SK-N-SH treated with all-trans-retinoic acid at 6 μM for 48 hours (cell line): ENCODE data around the gene KRTCAP2.

ENCODE experiments used
- ARNTL ChIP-seq: fragments of 450-650 bp; formaldehyde crosslinking; IDR thresholded peaks from 2 replicates; pipeline ENCODE4 v1.5.0; 2020; ENCODE audit warnings: low read depth, mild to moderate bottlenecking, moderate library complexity, borderline replicate concordance
- GLIS3 ChIP-seq: fragments of 250-450 bp; sonication (Bioruptor Pico); IDR thresholded peaks from 2 replicates; pipeline ENCODE4 v1.5.0; 2020; ENCODE audit warnings: mild to moderate bottlenecking, moderate library complexity
- PPARA ChIP-seq: fragments of 250-450 bp; sonication (Bioruptor Pico); IDR thresholded peaks from 2 replicates; pipeline ENCODE4 v1.5.0; 2020; ENCODE audit warnings: mild to moderate bottlenecking, borderline replicate concordance
- RARB ChIP-seq: fragments of 250-450 bp; sonication (Bioruptor Pico); IDR thresholded peaks from 2 replicates; pipeline ENCODE4 v1.8.0; 2021; ENCODE audit warnings: mild to moderate bottlenecking, moderate library complexity
- TOX ChIP-seq: fragments of 250-450 bp; sonication (Bioruptor Pico); IDR thresholded peaks from 2 replicates; pipeline ENCODE4 v1.8.0; 2021; ENCODE audit warnings: mild to moderate bottlenecking, moderate library complexity, borderline replicate concordance
- ZC3H10 ChIP-seq: fragments of 250-450 bp; sonication (Bioruptor Pico); IDR thresholded peaks from 2 replicates; pipeline ENCODE4 v1.5.1; 2021; ENCODE audit warnings: mild to moderate bottlenecking, moderate library complexity
- ZFP30 ChIP-seq: fragments of 450-650 bp; formaldehyde crosslinking; IDR thresholded peaks from 2 replicates; pipeline ENCODE4 v1.5.0; 2022; ENCODE audit warnings: mild to moderate bottlenecking, moderate library complexity
- ZNF70 ChIP-seq: fragments of 450-650 bp; formaldehyde crosslinking; IDR thresholded peaks from 2 replicates; pipeline ENCODE4 v1.5.0; 2020; ENCODE audit warnings: mild to moderate bottlenecking, moderate library complexity
- TF ChIP-seq, protein P1 (sequence below): fragments of 250-450 bp; sonication (Bioruptor Pico); IDR thresholded peaks from 2 replicates; pipeline ENCODE4 v1.5.0; 2020; ENCODE audit warnings: mild to moderate bottlenecking, moderate library complexity
- TF ChIP-seq, protein P2 (sequence below): fragments of 250-450 bp; sonication (Bioruptor Pico); IDR thresholded peaks from 2 replicates; pipeline ENCODE4 v1.5.1; 2021; ENCODE audit warnings: mild to moderate bottlenecking, moderate library complexity
- TF ChIP-seq, protein P3 (sequence below): fragments of 250-450 bp; sonication (Bioruptor Pico); IDR thresholded peaks from 2 replicates; pipeline ENCODE4 v1.8.0; 2021; ENCODE audit warnings: low read depth, mild to moderate bottlenecking, moderate library complexity, borderline replicate concordance
- TF ChIP-seq, protein P4 (sequence below): fragments of 250-450 bp; sonication (Bioruptor Pico); IDR thresholded peaks from 2 replicates; pipeline ENCODE4 v1.8.0; 2020; ENCODE audit warnings: mild to moderate bottlenecking, moderate library complexity, borderline replicate concordance

DNA sequence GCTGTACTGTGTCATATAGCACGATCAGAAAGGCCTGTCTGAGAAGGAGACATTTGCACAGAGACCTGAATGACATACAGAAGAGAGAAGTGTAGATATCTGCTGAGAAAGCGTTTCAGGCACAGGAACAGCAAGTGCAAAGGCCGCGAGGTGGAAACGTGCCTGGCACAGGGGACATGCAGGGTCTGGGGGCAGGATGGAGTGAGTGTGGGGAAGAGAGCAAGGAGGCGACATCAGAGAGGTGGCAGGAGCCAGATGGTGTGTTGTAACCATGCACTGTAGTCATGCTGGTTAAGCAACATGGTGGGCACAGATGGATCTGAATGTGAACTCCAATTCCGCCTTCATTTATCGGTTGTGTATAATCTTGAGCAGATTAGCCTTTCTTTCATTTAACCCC lies 13.0 kb downstream of the KRTCAP2 start:
- TF ChIP-seq, protein P1, sequence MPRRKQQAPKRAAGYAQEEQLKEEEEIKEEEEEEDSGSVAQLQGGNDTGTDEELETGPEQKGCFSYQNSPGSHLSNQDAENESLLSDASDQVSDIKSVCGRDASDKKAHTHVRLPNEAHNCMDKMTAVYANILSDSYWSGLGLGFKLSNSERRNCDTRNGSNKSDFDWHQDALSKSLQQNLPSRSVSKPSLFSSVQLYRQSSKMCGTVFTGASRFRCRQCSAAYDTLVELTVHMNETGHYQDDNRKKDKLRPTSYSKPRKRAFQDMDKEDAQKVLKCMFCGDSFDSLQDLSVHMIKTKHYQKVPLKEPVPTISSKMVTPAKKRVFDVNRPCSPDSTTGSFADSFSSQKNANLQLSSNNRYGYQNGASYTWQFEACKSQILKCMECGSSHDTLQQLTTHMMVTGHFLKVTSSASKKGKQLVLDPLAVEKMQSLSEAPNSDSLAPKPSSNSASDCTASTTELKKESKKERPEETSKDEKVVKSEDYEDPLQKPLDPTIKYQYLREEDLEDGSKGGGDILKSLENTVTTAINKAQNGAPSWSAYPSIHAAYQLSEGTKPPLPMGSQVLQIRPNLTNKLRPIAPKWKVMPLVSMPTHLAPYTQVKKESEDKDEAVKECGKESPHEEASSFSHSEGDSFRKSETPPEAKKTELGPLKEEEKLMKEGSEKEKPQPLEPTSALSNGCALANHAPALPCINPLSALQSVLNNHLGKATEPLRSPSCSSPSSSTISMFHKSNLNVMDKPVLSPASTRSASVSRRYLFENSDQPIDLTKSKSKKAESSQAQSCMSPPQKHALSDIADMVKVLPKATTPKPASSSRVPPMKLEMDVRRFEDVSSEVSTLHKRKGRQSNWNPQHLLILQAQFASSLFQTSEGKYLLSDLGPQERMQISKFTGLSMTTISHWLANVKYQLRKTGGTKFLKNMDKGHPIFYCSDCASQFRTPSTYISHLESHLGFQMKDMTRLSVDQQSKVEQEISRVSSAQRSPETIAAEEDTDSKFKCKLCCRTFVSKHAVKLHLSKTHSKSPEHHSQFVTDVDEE (CRISPR knock-in tag): no peak
- TF ChIP-seq, protein P2, sequence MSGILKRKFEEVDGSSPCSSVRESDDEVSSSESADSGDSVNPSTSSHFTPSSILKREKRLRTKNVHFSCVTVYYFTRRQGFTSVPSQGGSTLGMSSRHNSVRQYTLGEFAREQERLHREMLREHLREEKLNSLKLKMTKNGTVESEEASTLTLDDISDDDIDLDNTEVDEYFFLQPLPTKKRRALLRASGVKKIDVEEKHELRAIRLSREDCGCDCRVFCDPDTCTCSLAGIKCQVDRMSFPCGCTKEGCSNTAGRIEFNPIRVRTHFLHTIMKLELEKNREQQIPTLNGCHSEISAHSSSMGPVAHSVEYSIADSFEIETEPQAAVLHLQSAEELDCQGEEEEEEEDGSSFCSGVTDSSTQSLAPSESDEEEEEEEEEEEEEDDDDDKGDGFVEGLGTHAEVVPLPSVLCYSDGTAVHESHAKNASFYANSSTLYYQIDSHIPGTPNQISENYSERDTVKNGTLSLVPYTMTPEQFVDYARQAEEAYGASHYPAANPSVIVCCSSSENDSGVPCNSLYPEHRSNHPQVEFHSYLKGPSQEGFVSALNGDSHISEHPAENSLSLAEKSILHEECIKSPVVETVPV (CRISPR knock-in tag): no peak
- TF ChIP-seq, protein P3, sequence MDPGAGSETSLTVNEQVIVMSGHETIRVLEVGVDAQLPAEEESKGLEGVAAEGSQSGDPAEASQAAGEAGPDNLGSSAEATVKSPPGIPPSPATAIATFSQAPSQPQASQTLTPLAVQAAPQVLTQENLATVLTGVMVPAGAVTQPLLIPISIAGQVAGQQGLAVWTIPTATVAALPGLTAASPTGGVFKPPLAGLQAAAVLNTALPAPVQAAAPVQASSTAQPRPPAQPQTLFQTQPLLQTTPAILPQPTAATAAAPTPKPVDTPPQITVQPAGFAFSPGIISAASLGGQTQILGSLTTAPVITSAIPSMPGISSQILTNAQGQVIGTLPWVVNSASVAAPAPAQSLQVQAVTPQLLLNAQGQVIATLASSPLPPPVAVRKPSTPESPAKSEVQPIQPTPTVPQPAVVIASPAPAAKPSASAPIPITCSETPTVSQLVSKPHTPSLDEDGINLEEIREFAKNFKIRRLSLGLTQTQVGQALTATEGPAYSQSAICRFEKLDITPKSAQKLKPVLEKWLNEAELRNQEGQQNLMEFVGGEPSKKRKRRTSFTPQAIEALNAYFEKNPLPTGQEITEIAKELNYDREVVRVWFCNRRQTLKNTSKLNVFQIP (CRISPR knock-in tag): no peak
- TF ChIP-seq, protein P4, sequence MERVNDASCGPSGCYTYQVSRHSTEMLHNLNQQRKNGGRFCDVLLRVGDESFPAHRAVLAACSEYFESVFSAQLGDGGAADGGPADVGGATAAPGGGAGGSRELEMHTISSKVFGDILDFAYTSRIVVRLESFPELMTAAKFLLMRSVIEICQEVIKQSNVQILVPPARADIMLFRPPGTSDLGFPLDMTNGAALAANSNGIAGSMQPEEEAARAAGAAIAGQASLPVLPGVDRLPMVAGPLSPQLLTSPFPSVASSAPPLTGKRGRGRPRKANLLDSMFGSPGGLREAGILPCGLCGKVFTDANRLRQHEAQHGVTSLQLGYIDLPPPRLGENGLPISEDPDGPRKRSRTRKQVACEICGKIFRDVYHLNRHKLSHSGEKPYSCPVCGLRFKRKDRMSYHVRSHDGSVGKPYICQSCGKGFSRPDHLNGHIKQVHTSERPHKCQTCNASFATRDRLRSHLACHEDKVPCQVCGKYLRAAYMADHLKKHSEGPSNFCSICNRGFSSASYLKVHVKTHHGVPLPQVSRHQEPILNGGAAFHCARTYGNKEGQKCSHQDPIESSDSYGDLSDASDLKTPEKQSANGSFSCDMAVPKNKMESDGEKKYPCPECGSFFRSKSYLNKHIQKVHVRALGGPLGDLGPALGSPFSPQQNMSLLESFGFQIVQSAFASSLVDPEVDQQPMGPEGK: no peak
- TF ChIP-seq ARNTL (CRISPR knock-in tag) (no peak), PPARA (CRISPR knock-in tag) (no peak), RARB (CRISPR knock-in tag) (no peak), TOX (CRISPR knock-in tag) (no peak), GLIS3 (CRISPR knock-in tag) (no peak), ZNF70 (CRISPR knock-in tag) (no peak), ZC3H10 (CRISPR knock-in tag) (no peak), ZFP30 (no peak)
